Activated naive CD4-positive, alpha-beta T cell (primary cell): ENCODE measurements around the gene PIP5K1B.
"Not testable (repeated sequence)": the region's sequence is repeated elsewhere in the genome, so short reads cannot be mapped to it uniquely, and the experiment has no call there.

ENCODE experiments used
- DNase-seq, 4 experiments: peaks; one replicate each; lab custom pipeline; 2025; lab: John Stamatoyannopoulos, UW

The PIP5K1B gene

GRCh38 chr9:69030851-69031645, 326.0 kb downstream of the PIP5K1B start:
- no peak for DNase-seq

- DNase-seq: no peak
These were observed 329.0 kb downstream of the PIP5K1B start for GRCh38 chr9:69034071-69034470.

- DNase-seq: peak; percentile 57 to 77 (median 68)
These were observed 330.6 kb downstream of the PIP5K1B start, which contains the start of gene FXN for GRCh38 chr9:69035438-69036308. FXN (plus strand) TSS chr9:69035752; CDS start chr9:69035783, 31 bp downstream.

- no peak for DNase-seq
These were observed 331.3 kb downstream of the PIP5K1B start for GRCh38 chr9:69036309-69036708.

GRCh38 chr9:69036799-69037198, 331.8 kb downstream of the PIP5K1B start:
- DNase-seq: no peak

- DNase-seq: no peak
These were observed 335.6 kb downstream of the PIP5K1B start for GRCh38 chr9:69040646-69041045.

GRCh38 chr9:69044240-69045219, 339.5 kb downstream of the PIP5K1B start:
- no peak for DNase-seq

GRCh38 chr9:69045821-69046220, 340.8 kb downstream of the PIP5K1B start:
- DNase-seq: no peak

GRCh38 chr9:69046723-69047122, 341.7 kb downstream of the PIP5K1B start:
- DNase-seq: no peak

GRCh38 chr9:69047371-69047770, 342.3 kb downstream of the PIP5K1B start:
- DNase-seq: no peak

GRCh38 chr9:69049094-69049493, 344.1 kb downstream of the PIP5K1B start:
- no peak for DNase-seq

- DNase-seq: not testable (repeated sequence)
These were observed 345.9 kb downstream of the PIP5K1B start for GRCh38 chr9:69050936-69051335.

GRCh38 chr9:69054989-69055388, 349.9 kb downstream of the PIP5K1B start:
- DNase-seq: no peak

- no peak for DNase-seq
These were observed 351.3 kb downstream of the PIP5K1B start for GRCh38 chr9:69056191-69056815.

GRCh38 chr9:69058101-69058500, 353.1 kb downstream of the PIP5K1B start:
- DNase-seq: no peak
